ENCODE measurements around the gene SPEF2. TPM values are rescaled to one million over a fixed set of nuclear protein-coding genes. Genes with fewer than 3 reads are reported as not detected.

Gene SPEF2
- total RNA-seq, 4 donors from 2014 or later = 0.49 to 2.8 (median 1.8) TPM

GRCh38 chr5:35677878-35678277 lies 60.2 kb downstream of the SPEF2 start:
- DNase-seq (ENCODE audit: low spot score in 2 of 2) = no peak
- 90 to 96% methylated on average over 5 of the region's 5 CpGs for WGBS, 2 donors
- intact Hi-C loops (cut with DNase I; ENCODE audit: low total_unique reads) = no loop called here
- H3K4me3 ChIP-seq (ENCODE audit: low read depth, poor library complexity, severe bottlenecking) = no peak overlapping the region
- TF ChIP-seq POLR2A (IDR thresholded peaks at IDR 0.05) (no peak), CTCF (IDR thresholded peaks at IDR 0.05) (no peak)

- no peak overlapping the region for H3K4me3 ChIP-seq (ENCODE audit: low read depth, poor library complexity, severe bottlenecking)
- intact Hi-C loops (cut with DNase I; ENCODE audit: low total_unique reads) = no loop called here
- WGBS, 2 donors = 71 to 82% methylated on average over 3 of the region's 3 CpGs
- DNase-seq (ENCODE audit: low spot score in 2 of 2) = no peak
- TF ChIP-seq POLR2A (IDR thresholded peaks at IDR 0.05) (no peak), CTCF (IDR thresholded peaks at IDR 0.05) (no peak)
Measured at GRCh38 chr5:35678661-35679060, 61.0 kb downstream of the SPEF2 start.

GRCh38 chr5:35679357-35679756 lies 61.7 kb downstream of the SPEF2 start:
- WGBS, 2 donors = 50 to 54% methylated on average over 1 of the region's 1 CpG
- no peak for DNase-seq (ENCODE audit: low spot score in 2 of 2)
- intact Hi-C loops (cut with DNase I; ENCODE audit: low total_unique reads) = no loop called here
- no peak overlapping the region for H3K4me3 ChIP-seq (ENCODE audit: low read depth, poor library complexity, severe bottlenecking)
- TF ChIP-seq POLR2A (IDR thresholded peaks at IDR 0.05) = no peak
- no peak for TF ChIP-seq CTCF (IDR thresholded peaks at IDR 0.05)

- WGBS, 2 donors = 65 to 79% methylated on average over 1 of the region's 1 CpG
- DNase-seq (ENCODE audit: low spot score in 2 of 2) = no peak
- H3K4me3 ChIP-seq (ENCODE audit: low read depth, poor library complexity, severe bottlenecking) = no peak overlapping the region
- no peak for TF ChIP-seq POLR2A (IDR thresholded peaks at IDR 0.05)
- TF ChIP-seq CTCF (IDR thresholded peaks at IDR 0.05) = no peak
- intact Hi-C loops (cut with DNase I; ENCODE audit: low total_unique reads) = no loop called here
Measured at GRCh38 chr5:35681911-35682310, 64.2 kb downstream of the SPEF2 start.

- WGBS, 2 donors = 90 to 92% methylated on average over 6 of the region's 6 CpGs
- H3K4me3 ChIP-seq (ENCODE audit: low read depth, poor library complexity, severe bottlenecking) = no peak overlapping the region
- TF ChIP-seq POLR2A (IDR thresholded peaks at IDR 0.05) (no peak), CTCF (IDR thresholded peaks at IDR 0.05) (no peak)
- DNase-seq (ENCODE audit: low spot score in 2 of 2) = no peak
- intact Hi-C loops (cut with DNase I; ENCODE audit: low total_unique reads) = no loop called here
Measured at GRCh38 chr5:35683466-35683865, 65.8 kb downstream of the SPEF2 start.

GRCh38 chr5:35685161-35685560 lies 67.5 kb downstream of the SPEF2 start:
- intact Hi-C loops (cut with DNase I; ENCODE audit: low total_unique reads) = no loop called here
- DNase-seq (ENCODE audit: low spot score in 2 of 2) = no peak
- H3K4me3 ChIP-seq (ENCODE audit: low read depth, poor library complexity, severe bottlenecking) = no peak overlapping the region
- no peak for TF ChIP-seq POLR2A (IDR thresholded peaks at IDR 0.05)
- no peak for TF ChIP-seq CTCF (IDR thresholded peaks at IDR 0.05)
- 95 to 97% methylated on average over 1 of the region's 1 CpG for WGBS, 2 donors
